HG03432 (cell line): Measurements from ENCODE around the gene LGALS1.
"Not testable (repeated sequence)": the region's sequence is repeated elsewhere in the genome, so short reads cannot be mapped to it uniquely, and the experiment has no call there.

Source experiments
- ATAC-seq: cut with Tn5 transposase; IDR thresholded peaks from one replicate; pipeline ENCODE4 v1.9.1; 2021; ENCODE audit warnings: mild to moderate bottlenecking, moderate library complexity; ENCODE audit not compliant: unreplicated experiment

LGALS1 gene

GRCh38 chr22:37715760-37716159 lies 40.3 kb downstream of the LGALS1 start:
- no peak for ATAC-seq

- no peak for ATAC-seq
These were observed 41.3 kb downstream of the LGALS1 start for GRCh38 chr22:37716708-37717107.

DNA sequence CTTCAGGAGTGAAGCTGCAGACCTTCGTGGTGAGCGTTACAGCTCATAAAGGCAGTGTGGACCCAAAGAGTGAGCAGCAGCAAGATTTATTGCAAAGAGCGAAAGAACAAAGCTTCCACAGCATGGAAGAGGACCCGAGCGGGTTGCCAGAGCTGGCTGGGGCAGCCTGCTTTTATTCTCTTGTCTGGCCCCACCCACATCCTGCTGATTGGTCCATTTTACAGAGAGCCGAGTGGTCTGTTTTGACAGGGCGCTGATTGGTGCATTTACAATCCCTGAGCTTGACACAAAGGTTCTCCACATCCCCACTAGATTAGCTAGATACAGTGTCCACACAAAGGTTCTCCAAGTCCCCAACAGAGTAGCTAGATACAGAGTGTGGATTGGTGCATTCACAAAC lies 41.8 kb downstream of the LGALS1 start:
- ATAC-seq = not testable (repeated sequence)

GRCh38 chr22:37717746-37718305 lies 42.4 kb downstream of the LGALS1 start:
- ATAC-seq = not testable (repeated sequence)

DNA sequence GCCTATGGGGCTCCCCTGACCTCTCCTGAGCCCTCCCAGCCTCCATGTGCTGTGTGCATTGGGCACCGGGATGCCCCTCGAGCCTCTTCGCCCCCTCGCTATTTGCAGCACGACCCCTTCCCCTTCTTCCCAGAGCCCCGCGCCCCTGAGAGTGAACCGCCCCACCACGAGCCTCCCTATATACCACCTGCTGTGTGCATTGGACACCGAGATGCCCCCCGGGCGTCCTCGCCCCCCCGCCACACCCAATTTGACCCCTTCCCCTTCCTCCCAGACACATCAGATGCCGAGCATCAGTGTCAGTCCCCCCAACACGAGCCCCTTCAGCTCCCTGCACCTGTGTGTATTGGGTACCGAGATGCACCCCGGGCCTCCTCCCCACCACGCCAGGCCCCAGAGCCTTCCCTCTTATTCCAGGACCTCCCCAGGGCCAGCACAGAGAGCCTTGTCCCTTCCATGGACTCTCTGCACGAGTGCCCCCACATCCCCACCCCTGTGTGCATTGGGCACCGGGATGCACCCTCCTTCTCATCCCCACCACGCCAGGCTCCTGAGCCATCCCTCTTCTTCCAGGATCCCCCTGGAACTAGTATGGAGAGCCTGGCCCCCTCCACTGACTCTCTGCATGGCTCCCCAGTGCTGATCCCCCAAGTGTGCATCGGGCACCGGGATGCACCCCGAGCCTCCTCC lies 50.3 kb downstream of the LGALS1 start:
- no peak for ATAC-seq

DNA sequence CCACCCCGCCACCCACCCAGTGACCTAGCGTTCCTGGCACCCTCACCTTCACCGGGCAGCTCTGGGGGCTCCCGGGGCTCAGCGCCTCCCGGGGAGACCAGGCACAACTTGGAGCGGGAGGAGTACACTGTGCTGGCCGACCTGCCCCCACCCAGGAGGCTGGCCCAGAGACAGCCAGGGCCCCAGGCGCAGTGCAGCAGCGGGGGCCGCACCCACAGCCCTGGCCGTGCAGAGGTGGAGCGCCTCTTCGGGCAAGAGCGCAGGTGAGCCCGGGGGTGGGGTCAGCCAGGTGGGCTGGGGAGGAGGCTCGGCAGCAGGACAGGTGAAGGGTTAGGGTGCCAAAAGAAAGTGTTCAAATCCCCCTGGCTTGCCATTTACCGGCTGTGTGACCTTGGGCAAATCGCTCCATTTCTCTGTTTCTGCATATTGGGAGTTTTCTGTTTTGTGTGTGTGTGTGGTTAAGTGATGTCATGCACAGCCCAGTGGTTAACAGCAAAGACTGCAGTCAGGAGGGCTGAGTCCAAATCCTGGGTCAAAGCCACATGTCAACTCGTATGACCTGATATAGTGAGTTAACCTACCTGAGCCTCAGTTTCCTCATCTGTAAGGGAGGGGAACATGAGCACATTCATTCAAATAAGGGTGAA lies 50.9 kb downstream of the LGALS1 start:
- no peak for ATAC-seq

GRCh38 chr22:37728620-37729019 lies 53.2 kb downstream of the LGALS1 start:
- no peak for ATAC-seq
